ENCODE data around the gene CAPN5. TPM values are rescaled to one million over a fixed set of nuclear protein-coding genes. Genes with fewer than 3 reads are reported as not detected.
"Not testable (repeated sequence)": the region's sequence is repeated elsewhere in the genome, so short reads cannot be mapped to it uniquely, and the experiment has no call there.

Gene CAPN5
- total RNA-seq, 1 experiment from 2014 or later: 0.26 TPM

DNA sequence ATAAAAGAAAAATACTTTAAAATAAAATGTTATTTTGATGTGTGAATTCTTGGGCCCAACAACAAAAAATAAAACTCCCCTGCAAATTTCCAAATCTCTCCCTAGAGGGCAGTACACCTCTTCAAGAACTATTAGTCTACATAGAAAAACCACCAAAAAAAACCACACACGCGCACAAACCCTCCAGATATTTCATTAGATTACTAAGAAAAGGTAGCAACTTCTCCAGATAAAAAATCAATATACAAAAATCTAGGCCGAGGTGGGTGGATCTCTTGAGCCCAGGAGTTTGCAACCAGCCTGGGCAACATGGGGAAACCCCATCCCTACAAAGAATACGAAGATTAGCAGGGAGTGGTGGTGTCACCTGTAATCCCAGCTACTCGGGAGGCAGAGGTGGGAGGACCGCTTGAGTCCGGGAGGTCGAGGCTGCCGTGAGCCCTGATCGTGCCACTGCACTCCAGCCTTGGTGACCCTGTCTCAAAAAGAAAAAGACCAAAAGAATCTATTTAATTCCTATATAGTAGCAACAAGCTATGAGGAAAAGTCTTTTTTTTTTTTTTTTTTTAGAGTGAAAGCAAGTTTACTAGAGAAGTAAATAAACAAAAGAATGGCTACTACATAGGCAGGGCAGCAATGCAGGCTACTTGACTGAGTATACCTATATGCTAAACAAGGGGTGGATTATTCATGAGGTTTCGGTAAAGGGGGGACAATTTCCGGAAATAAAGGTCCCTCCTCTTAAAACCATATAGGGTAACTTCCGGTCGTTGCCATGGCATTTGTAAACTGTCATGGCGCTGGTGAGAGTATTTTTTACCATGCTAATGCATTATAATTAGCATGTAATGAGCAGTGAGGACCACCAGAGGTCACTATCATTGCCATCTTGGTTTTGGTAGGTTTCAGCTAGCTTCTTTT is 19.5 kb upstream of the CAPN5 start:
- no peak overlapping the region for H3K27ac Mint-ChIP-seq (ENCODE audit: low read depth, unreplicated experiment)

DNA sequence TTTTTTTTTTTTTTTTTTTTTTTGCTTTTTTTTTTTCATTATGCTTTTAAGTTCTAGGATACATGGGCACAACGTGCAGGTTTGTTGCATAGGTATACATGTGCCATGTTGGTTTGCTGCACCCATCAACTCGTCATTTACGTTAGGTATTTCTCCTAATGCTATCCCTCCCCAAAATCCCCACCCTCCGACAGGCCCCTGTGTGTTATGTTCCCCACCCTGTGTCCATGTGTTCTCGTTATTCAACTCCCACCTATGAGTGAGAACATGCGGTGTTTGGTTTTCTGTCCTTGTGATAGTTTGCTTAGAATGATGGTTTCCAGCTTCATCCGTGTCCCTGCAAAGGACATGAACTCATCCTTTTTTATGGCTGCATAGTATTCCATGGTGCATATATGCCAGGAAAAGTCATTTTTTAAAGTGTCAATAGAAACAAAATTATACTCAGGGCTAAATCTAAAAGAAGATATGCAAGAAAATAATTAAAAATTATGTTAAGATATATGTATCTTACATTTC is 18.8 kb upstream of the CAPN5 start:
- H3K27ac Mint-ChIP-seq (ENCODE audit: low read depth, unreplicated experiment); BruUV-seq (replicated peaks); H3K9me3 Mint-ChIP-seq (ENCODE audit: unreplicated experiment); H3K36me3 Mint-ChIP-seq (ENCODE audit: insufficient read depth, unreplicated experiment); H3K4me3 Mint-ChIP-seq (ENCODE audit: unreplicated experiment); H3K27me3 Mint-ChIP-seq (ENCODE audit: insufficient read depth, unreplicated experiment); DNase-seq (ENCODE audit: unreplicated experiment): not testable (repeated sequence)
- intact Hi-C loops (cut with micrococcal nuclease): loop anchor here (1.0 to 2.0 kb wide), 8 partner anchors 25 to 501 kb away; no protein-coding TSS in a partner anchor
- POLR2A ChIA-PET: interaction anchor here (0.6 to 1.3 kb wide), 4 partner anchors 9 to 129 kb away, joined by 3 to 5 read pairs (median 4); no protein-coding TSS in a partner anchor
- CTCF ChIA-PET: interaction anchor here (0.5 to 3.2 kb wide), 23 partner anchors 9 to 939 kb away, joined by 3 to 74 read pairs (median 4); partner anchors contain the start of gene CAPN5
- peaks cover 12% of the 10 kb centered on the region for H3K4me1 Mint-ChIP-seq (ENCODE audit: insufficient read depth, unreplicated experiment)

More for the DNA sequence above, 19.5 kb upstream of the CAPN5 start:
- Mint-ChIP-seq H3K27me3 (ENCODE audit: insufficient read depth, unreplicated experiment) (no peaks in the 10 kb centered on the region), H3K4me1 (ENCODE audit: insufficient read depth, unreplicated experiment) (peaks cover 12% of the 10 kb centered on the region), H3K36me3 (ENCODE audit: insufficient read depth, unreplicated experiment) (no peaks in the 10 kb centered on the region), H3K9me3 (ENCODE audit: unreplicated experiment) (no peaks in the 10 kb centered on the region), H3K4me3 (ENCODE audit: unreplicated experiment) (peak overlapping the region; percentile 68)
- TF ChIP-seq CTCF (IDR thresholded peaks at IDR 0.05; ENCODE audit: unreplicated experiment): peak; percentile 63
- peak; percentile 93 for DNase-seq (ENCODE audit: unreplicated experiment)
- ChIA-PET CTCF (interaction anchor here (0.5 to 3.2 kb wide), 34 partner anchors 8 to 1245 kb away, joined by 3 to 74 read pairs (median 4); partner anchors contain the start of genes ALG8 and CAPN5), POLR2A (interaction anchor here (0.6 to 1.3 kb wide), 4 partner anchors 10 to 1525 kb away, joined by 3 to 5 read pairs (median 4); no protein-coding TSS in a partner anchor)
- no TSS peak for BruUV-seq (replicated peaks)
- intact Hi-C loops (cut with micrococcal nuclease): loop anchor here (1.0 to 2.0 kb wide), 8 partner anchors 26 to 502 kb away; no protein-coding TSS in a partner anchor

- peaks cover 12% of the 10 kb centered on the region for H3K4me1 Mint-ChIP-seq (ENCODE audit: insufficient read depth, unreplicated experiment)
- no peak for DNase-seq (ENCODE audit: unreplicated experiment)
- H3K36me3 Mint-ChIP-seq (ENCODE audit: insufficient read depth, unreplicated experiment): no peaks in the 10 kb centered on the region
- TF ChIP-seq CTCF (IDR thresholded peaks at IDR 0.05; ENCODE audit: unreplicated experiment): no peak
- CTCF ChIA-PET: interaction anchor here (0.7 to 3.2 kb wide), 7 partner anchors 13 to 138 kb away, joined by 3 to 74 read pairs (median 8); partner anchors contain the start of gene CAPN5
- intact Hi-C loops (cut with micrococcal nuclease): no loop called here
- H3K27ac Mint-ChIP-seq (ENCODE audit: low read depth, unreplicated experiment): no peak overlapping the region
- BruUV-seq (replicated peaks): no TSS peak
- H3K27me3 Mint-ChIP-seq (ENCODE audit: insufficient read depth, unreplicated experiment): no peaks in the 10 kb centered on the region
- POLR2A ChIA-PET: interaction anchor here (1.0 to 1.3 kb wide), 3 partner anchors 24 to 43 kb away, joined by 3 to 5 read pairs (median 3); no protein-coding TSS in a partner anchor
- H3K9me3 Mint-ChIP-seq (ENCODE audit: unreplicated experiment): no peaks in the 10 kb centered on the region
- H3K4me3 Mint-ChIP-seq (ENCODE audit: unreplicated experiment): no peak overlapping the region
These were observed 17.7 kb upstream of the CAPN5 start for GRCh38 chr11:77049026-77049425.

- no peak for TF ChIP-seq CTCF (IDR thresholded peaks at IDR 0.05; ENCODE audit: unreplicated experiment)
- no peak overlapping the region for H3K4me3 Mint-ChIP-seq (ENCODE audit: unreplicated experiment)
- H3K27me3 Mint-ChIP-seq (ENCODE audit: insufficient read depth, unreplicated experiment): no peaks in the 10 kb centered on the region
- intact Hi-C loops (cut with micrococcal nuclease): no loop called here
- no TSS peak for BruUV-seq (replicated peaks)
- H3K4me1 Mint-ChIP-seq (ENCODE audit: insufficient read depth, unreplicated experiment): peaks cover 7% of the 10 kb centered on the region
- peak; percentile 16 for DNase-seq (ENCODE audit: unreplicated experiment)
- CTCF ChIA-PET: interaction anchor here (1.1 to 5.6 kb wide), 4 partner anchors 14 to 132 kb away, joined by 3 to 32 read pairs (median 3); no protein-coding TSS in a partner anchor
- POLR2A ChIA-PET: no interaction called here
- no peaks in the 10 kb centered on the region for H3K9me3 Mint-ChIP-seq (ENCODE audit: unreplicated experiment)
- no peak overlapping the region for H3K27ac Mint-ChIP-seq (ENCODE audit: low read depth, unreplicated experiment)
- no peaks in the 10 kb centered on the region for H3K36me3 Mint-ChIP-seq (ENCODE audit: insufficient read depth, unreplicated experiment)
These were observed 15.3 kb upstream of the CAPN5 start for GRCh38 chr11:77051511-77051910.
